ENCODE results near the gene AP4E1. TPM values are rescaled to one million over a fixed set of nuclear protein-coding genes. Genes with fewer than 3 reads are reported as not detected.

The AP4E1 gene
- total RNA-seq (2022; extraction: Qiagen RNA extraction; ENCODE audit: low read depth) = 4.9 to 10.2 TPM (median 9.0 TPM) in 5 replicates

GRCh38 chr15:50908209-50909009, at the start of gene AP4E1:
Gene AP4E1, plus strand, starts transcription at chr15:50908683. Its CDS starts 96 bp downstream, at chr15:50908779.

Other genes with a start within 250 kb of the AP4E1 start
- 13.8 to 25.0 TPM (median 23.6 TPM) in 5 replicates for gene TRPM7, start 221.9 kb upstream of the AP4E1 start, total RNA-seq (2022; extraction: Qiagen RNA extraction; ENCODE audit: low read depth)
- 56.1 to 106 TPM (median 101 TPM) in 5 replicates for gene SPPL2A, start 143.0 kb upstream of the AP4E1 start, total RNA-seq (2022; extraction: Qiagen RNA extraction; ENCODE audit: low read depth)
- 5.3 to 9.7 TPM (median 6.9 TPM) in 5 replicates for gene TNFAIP8L3, start 186.2 kb downstream of the AP4E1 start, total RNA-seq (2022; extraction: Qiagen RNA extraction; ENCODE audit: low read depth)

Measured in A549 treated with RU486 at 1 μM for 4 hours (cell line).